Keratinocyte (primary cell): ENCODE results near the gene LRBA. TPM values are rescaled to one million over a fixed set of nuclear protein-coding genes. Genes with fewer than 3 reads are reported as not detected.

Source experiments
- DNase-seq: peaks from one replicate; pipeline ENCODE4 v3.0.0-alpha.2; 2011; ENCODE audit warnings: low read depth, missing footprints, low spot score
- FAIRE-seq: peaks from 2 replicates; lab custom pipeline; 2011; peaks lifted over from hg19 to GRCh38; lab: Jason Lieb, UNC
- H2AFZ ChIP-seq: 2 replicates; pipeline ENCODE4 v1.6.0; 2012; ENCODE audit warnings: low read length, control low read depth, inconsistent platforms; ENCODE audit not compliant: control insufficient read depth
- H3K27ac ChIP-seq: 2 replicates; pipeline ENCODE4 v1.5.1; 2011; ENCODE audit warnings: low read length; ENCODE audit not compliant: control insufficient read depth, insufficient read depth
- H3K27me3 ChIP-seq: 3 replicates; pipeline ENCODE4 v1.6.0; 2011; ENCODE audit warnings: low read length; ENCODE audit not compliant: control insufficient read depth, insufficient read depth; ENCODE audit errors: extremely low read depth
- H3K36me3 ChIP-seq, 2 experiments: 2 replicates in 1 of 2; 3 replicates in 1 of 2; pipeline ENCODE4 v1.5.1; 2011; ENCODE audit warnings: low read length in 2 of 2, mild to moderate bottlenecking in 1 of 2; ENCODE audit not compliant: control insufficient read depth in 2 of 2, insufficient read depth in 2 of 2; ENCODE audit errors: extremely low read depth in 1 of 2
- H3K4me1 ChIP-seq: 3 replicates; pipeline ENCODE4 v1.5.1; 2011; ENCODE audit warnings: low read length; ENCODE audit not compliant: control insufficient read depth, insufficient read depth; ENCODE audit errors: extremely low read depth
- H3K4me2 ChIP-seq: 3 replicates; pipeline ENCODE4 v1.6.0; 2011; ENCODE audit warnings: low read depth, low read length; ENCODE audit not compliant: control insufficient read depth, insufficient read depth; ENCODE audit errors: extremely low read depth
- H3K4me3 ChIP-seq, 3 experiments: fragments of 200-600 bp in 1 of 3; sonication (generic) in 1 of 3; 2 replicates in 2 of 3; 3 replicates in 1 of 3; pipeline ENCODE4 v1.5.1; 2011 to 2016; ENCODE audit warnings: low read length in 3 of 3, mild to moderate bottlenecking in 3 of 3, control low read depth in 2 of 3, inconsistent platforms in 1 of 3, low read depth in 1 of 3, mixed read lengths in 1 of 3, mixed run types in 1 of 3, moderate library complexity in 1 of 3; ENCODE audit not compliant: control insufficient read depth in 2 of 3, insufficient read depth in 2 of 3; ENCODE audit errors: extremely low read depth in 1 of 3
- H3K79me2 ChIP-seq: 2 replicates; pipeline ENCODE4 v1.6.0; 2012; ENCODE audit warnings: low read length; ENCODE audit not compliant: control insufficient read depth, insufficient read depth
- H3K9ac ChIP-seq: 3 replicates; pipeline ENCODE4 v1.6.0; 2011; ENCODE audit warnings: low read length; ENCODE audit not compliant: control insufficient read depth, insufficient read depth; ENCODE audit errors: extremely low read depth
- H3K9me1 ChIP-seq: 3 replicates; pipeline ENCODE4 v1.6.0; 2011; ENCODE audit warnings: low read length; ENCODE audit not compliant: control insufficient read depth, insufficient read depth; ENCODE audit errors: extremely low read depth
- H3K9me3 ChIP-seq: 2 replicates; pipeline ENCODE4 v1.5.1; 2012; ENCODE audit warnings: low read depth, low read length; ENCODE audit not compliant: control insufficient read depth
- H4K20me1 ChIP-seq: 3 replicates; pipeline ENCODE4 v1.6.0; 2011; ENCODE audit warnings: low read length; ENCODE audit not compliant: control insufficient read depth, insufficient read depth; ENCODE audit errors: extremely low read depth
- EZH2 ChIP-seq: IDR thresholded peaks from one replicate; pipeline ENCODE4 v1.6.1; 2012; ENCODE audit warnings: inconsistent platforms, mild to moderate bottlenecking, low read length, moderate library complexity
- dilution Hi-C: fragments of 300-500 bp; cut with MboI; formaldehyde crosslinking; loops from one replicate; pipeline ENCODE4 v1.7.0; 2020; ENCODE audit warnings: low sequenced_read_pairs; ENCODE audit not compliant: extremely low pct_ligation_motif_present
- polyA plus RNA-seq, 5 experiments: library from polyadenylated mRNA; depleted of rRNA in 3 of 5; stranded (reverse) in 3 of 5; stranded (forward) in 1 of 5; unstranded in 1 of 5; fragments of >200 nt; gene quantifications; 1 replicate in 1 of 5; 2 replicates in 3 of 5; 3 replicates in 1 of 5; pipeline versions ENCODE4 v1.2.1 to v1.2.3, GENCODE V29; 2011 to 2012; ENCODE audit warnings: missing spikeins in 2 of 5, low read depth in 1 of 5, low replicate concordance in 1 of 5
- TF ChIP-seq, protein P1 (sequence below), 3 experiments: IDR thresholded peaks in 1 of 3; conservative IDR thresholded peaks in 1 of 3; optimal IDR thresholded peaks in 1 of 3; 2 replicates in 2 of 3; 3 replicates in 1 of 3; pipeline versions ENCODE3 to v1.5.1; 2011; ENCODE audit warnings: low read length in 3 of 3, mild to moderate bottlenecking in 3 of 3, moderate library complexity in 2 of 3, control low read depth in 1 of 3, inconsistent platforms in 1 of 3; ENCODE audit not compliant: insufficient read depth in 2 of 3; ENCODE audit errors: extremely low read depth in 1 of 3

LRBA gene
- polyA plus RNA-seq, 1 donor (not counting 4 experiments of a cell fraction or from before 2014, with no cell fraction given): 35.6 TPM

DNA sequence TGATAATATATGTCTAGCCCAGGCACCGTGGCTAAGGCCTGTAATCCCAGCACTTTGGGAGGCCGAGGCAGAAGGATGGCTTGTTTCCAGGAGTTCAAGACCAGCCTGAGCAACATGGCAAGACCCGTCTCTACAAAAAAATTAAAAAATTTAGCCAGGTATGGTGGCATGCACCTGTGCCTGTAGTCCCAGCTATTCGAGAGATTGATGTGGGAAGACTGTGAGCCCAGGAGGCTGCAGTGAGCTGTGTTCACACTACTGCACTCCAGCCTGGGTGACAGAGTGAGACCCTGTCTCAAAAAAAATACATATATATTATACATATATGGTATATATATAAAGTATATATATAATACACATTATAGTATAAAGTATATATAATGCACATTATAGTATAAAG, 595.1 kb downstream of the LRBA start:
- no peak overlapping the region for H3K27ac ChIP-seq
- dilution Hi-C loops: no loop called here
- H3K79me2 ChIP-seq: no peaks in the 10 kb centered on the region
- no peaks in the 10 kb centered on the region for H3K4me1 ChIP-seq
- H3K4me3 ChIP-seq: no peak overlapping the region
- H4K20me1 ChIP-seq: no peaks in the 10 kb centered on the region
- H3K36me3 ChIP-seq: peaks cover 2 to 3% of the 10 kb centered on the region in 2 experiments
- no peak overlapping the region for H3K4me2 ChIP-seq
- DNase-seq: no peak
- TF ChIP-seq EZH2: no peak
- TF ChIP-seq, protein P1, sequence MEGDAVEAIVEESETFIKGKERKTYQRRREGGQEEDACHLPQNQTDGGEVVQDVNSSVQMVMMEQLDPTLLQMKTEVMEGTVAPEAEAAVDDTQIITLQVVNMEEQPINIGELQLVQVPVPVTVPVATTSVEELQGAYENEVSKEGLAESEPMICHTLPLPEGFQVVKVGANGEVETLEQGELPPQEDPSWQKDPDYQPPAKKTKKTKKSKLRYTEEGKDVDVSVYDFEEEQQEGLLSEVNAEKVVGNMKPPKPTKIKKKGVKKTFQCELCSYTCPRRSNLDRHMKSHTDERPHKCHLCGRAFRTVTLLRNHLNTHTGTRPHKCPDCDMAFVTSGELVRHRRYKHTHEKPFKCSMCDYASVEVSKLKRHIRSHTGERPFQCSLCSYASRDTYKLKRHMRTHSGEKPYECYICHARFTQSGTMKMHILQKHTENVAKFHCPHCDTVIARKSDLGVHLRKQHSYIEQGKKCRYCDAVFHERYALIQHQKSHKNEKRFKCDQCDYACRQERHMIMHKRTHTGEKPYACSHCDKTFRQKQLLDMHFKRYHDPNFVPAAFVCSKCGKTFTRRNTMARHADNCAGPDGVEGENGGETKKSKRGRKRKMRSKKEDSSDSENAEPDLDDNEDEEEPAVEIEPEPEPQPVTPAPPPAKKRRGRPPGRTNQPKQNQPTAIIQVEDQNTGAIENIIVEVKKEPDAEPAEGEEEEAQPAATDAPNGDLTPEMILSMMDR (optimal IDR thresholded peaks at IDR 0.05 in 1 of 3, IDR thresholded peaks at IDR 0.05 in 1 of 3, conservative IDR thresholded peaks at IDR 0.05 in 1 of 3; ENCODE audit: extremely low read depth in 1 of 3, insufficient read depth in 2 of 3, low read length in 3 of 3): no peak
- H3K9me3 ChIP-seq: no peaks in the 10 kb centered on the region
- H2AFZ ChIP-seq: no peak overlapping the region
- no peaks in the 10 kb centered on the region for H3K27me3 ChIP-seq
- no peaks in the 10 kb centered on the region for H3K9me1 ChIP-seq
- no peak overlapping the region for H3K9ac ChIP-seq
- no peak for FAIRE-seq

DNA sequence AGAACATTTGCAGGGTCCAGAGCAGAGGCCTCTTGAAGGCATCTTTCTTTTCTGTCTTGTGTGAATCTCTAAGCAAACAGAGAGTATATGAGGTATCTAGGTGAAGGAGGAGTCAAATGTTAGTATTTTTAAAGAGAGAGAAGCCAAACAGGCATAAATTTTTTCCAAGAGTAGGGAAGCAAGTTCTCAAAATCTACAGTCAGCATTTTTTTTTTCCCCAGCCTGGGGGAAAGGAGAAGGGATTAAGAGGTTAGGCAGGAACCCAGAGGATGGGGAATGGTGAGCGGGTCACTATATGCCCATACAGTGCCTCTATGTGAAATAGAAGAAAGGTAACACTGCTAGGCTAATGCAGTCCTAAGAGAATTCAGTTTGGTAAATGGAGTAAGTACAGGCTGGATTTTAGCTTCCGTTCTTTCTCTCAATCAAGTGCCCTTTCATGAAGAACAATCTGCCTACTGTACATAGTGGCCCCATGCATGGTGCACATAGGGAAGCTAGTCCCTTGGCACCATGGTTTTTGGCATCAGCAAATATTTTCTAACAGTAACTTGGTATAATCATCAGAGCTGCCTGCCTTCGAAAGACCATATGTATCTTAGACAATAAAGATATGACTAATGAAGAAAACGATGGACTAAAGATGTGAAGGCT, 596.2 kb downstream of the LRBA start:
- H3K9me3 ChIP-seq: no peaks in the 10 kb centered on the region
- H3K36me3 ChIP-seq: peaks cover 2 to 3% of the 10 kb centered on the region in 2 experiments
- H4K20me1 ChIP-seq: no peaks in the 10 kb centered on the region
- no peak overlapping the region for H3K9ac ChIP-seq
- FAIRE-seq: no peak
- no peaks in the 10 kb centered on the region for H3K27me3 ChIP-seq
- H3K27ac ChIP-seq: no peak overlapping the region
- no peaks in the 10 kb centered on the region for H3K9me1 ChIP-seq
- TF ChIP-seq, protein P1 (optimal IDR thresholded peaks at IDR 0.05 in 1 of 3, IDR thresholded peaks at IDR 0.05 in 1 of 3, conservative IDR thresholded peaks at IDR 0.05 in 1 of 3; ENCODE audit: extremely low read depth in 1 of 3, insufficient read depth in 2 of 3, low read length in 3 of 3): no peak
- no peak for TF ChIP-seq EZH2
- H3K4me3 ChIP-seq: no peak overlapping the region
- no peak overlapping the region for H3K4me2 ChIP-seq
- no peaks in the 10 kb centered on the region for H3K79me2 ChIP-seq
- no peak overlapping the region for H2AFZ ChIP-seq
- no peaks in the 10 kb centered on the region for H3K4me1 ChIP-seq
- dilution Hi-C loops: no loop called here
- DNase-seq: no peak
